ENCODE measurements around the gene FGFR1OP2. TPM values are rescaled to one million over a fixed set of nuclear protein-coding genes. Genes with fewer than 3 reads are reported as not detected.

Gene FGFR1OP2
- total and polyA plus RNA-seq, 12 donors, result 43.5 to 154 (median 71.2) TPM

DNA sequence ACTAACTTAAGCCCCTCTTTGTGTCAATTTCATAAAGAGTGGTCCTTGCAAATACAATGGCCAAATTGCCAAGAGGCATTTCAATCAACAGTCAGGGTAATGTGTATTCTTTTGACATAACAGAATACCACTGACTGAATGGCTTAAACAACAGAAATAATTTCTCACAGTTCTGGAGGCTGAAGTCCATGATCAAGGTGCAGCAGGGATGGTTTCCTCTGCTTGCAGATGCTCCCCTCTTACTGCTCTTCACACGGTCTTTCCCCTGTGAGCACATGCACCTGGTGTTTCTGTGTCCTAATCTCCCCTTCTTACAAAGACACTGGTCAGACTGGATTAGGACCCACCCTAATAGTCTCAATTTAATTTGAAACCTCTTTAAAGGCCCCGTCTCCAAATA lies 31.9 kb downstream of the FGFR1OP2 start:
- Histone ChIP-seq H3K27ac (no peak overlapping the region), H3K4me1 (replicated peaks in 1 of 2) (no peaks in the 10 kb centered on the region), H3K9me3 (replicated peaks in 1 of 3) (no peaks in the 10 kb centered on the region), H3K36me3 (replicated peaks in 1 of 2) (peaks cover 0 to 32% of the 10 kb centered on the region in 2 donors), H3K4me3 (no peak overlapping the region), H3K27me3 (no peaks in the 10 kb centered on the region)
- intact Hi-C loops (cut with DNase I), result no loop called here
- TF ChIP-seq POLR2A (IDR thresholded peaks at IDR 0.05), result no peak
- TF ChIP-seq CTCF (IDR thresholded peaks at IDR 0.05), result no peak
- DNase-seq, result no peak
- 98 to 100% (median 99%) methylated on average over 2 of the region's 2 CpGs for WGBS, 4 donors

- TF ChIP-seq CTCF (IDR thresholded peaks at IDR 0.05), result no peak
- no peak for TF ChIP-seq POLR2A (IDR thresholded peaks at IDR 0.05)
- Histone ChIP-seq H3K4me3 (no peak overlapping the region), H3K36me3 (replicated peaks in 1 of 2) (peaks cover 0 to 23% of the 10 kb centered on the region in 2 donors), H3K27ac (no peak overlapping the region), H3K27me3 (no peaks in the 10 kb centered on the region), H3K9me3 (replicated peaks in 1 of 3) (no peaks in the 10 kb centered on the region), H3K4me1 (replicated peaks in 1 of 2) (no peaks in the 10 kb centered on the region)
- intact Hi-C loops (cut with DNase I), result no loop called here
- 83 to 91% (median 87%) methylated on average over 2 of the region's 2 CpGs for WGBS, 4 donors
- DNase-seq, result no peak
These were observed 33.7 kb downstream of the FGFR1OP2 start for GRCh38 chr12:26971963-26972362.

- DNase-seq, result no peak
- intact Hi-C loops (cut with DNase I), result no loop called here
These were observed 38.4 kb downstream of the FGFR1OP2 start for GRCh38 chr12:26976687-26977086.

GRCh38 chr12:26978801-26979200 lies 40.5 kb downstream of the FGFR1OP2 start:
- intact Hi-C loops (cut with DNase I), result no loop called here
- no peak for TF ChIP-seq POLR2A (IDR thresholded peaks at IDR 0.05)
- no peak for TF ChIP-seq CTCF (IDR thresholded peaks at IDR 0.05)
- H3K9me3 ChIP-seq (replicated peaks in 1 of 3), result no peaks in the 10 kb centered on the region
- H3K4me1 ChIP-seq (replicated peaks in 1 of 2), result no peaks in the 10 kb centered on the region
- DNase-seq, result no peak
- no peaks in the 10 kb centered on the region for H3K27me3 ChIP-seq
- H3K27ac ChIP-seq, result no peak overlapping the region
- peaks cover 0 to 15% of the 10 kb centered on the region in 2 donors for H3K36me3 ChIP-seq (replicated peaks in 1 of 2)
- WGBS, 4 donors, result 88 to 96% (median 94%) methylated on average over 1 of the region's 1 CpG
- no peak overlapping the region for H3K4me3 ChIP-seq

More at GRCh38 chr12:26976687-26977086, 38.4 kb downstream of the FGFR1OP2 start:
- H3K36me3 ChIP-seq (replicated peaks in 1 of 2), result peaks cover 0 to 21% of the 10 kb centered on the region in 2 donors
- WGBS, 4 donors, result 79 to 88% (median 84%) methylated on average over 2 of the region's 2 CpGs
- no peak overlapping the region for H3K4me3 ChIP-seq
- H3K27me3 ChIP-seq, result no peaks in the 10 kb centered on the region
- no peaks in the 10 kb centered on the region for H3K4me1 ChIP-seq (replicated peaks in 1 of 2)
- H3K27ac ChIP-seq, result no peak overlapping the region
- TF ChIP-seq POLR2A (IDR thresholded peaks at IDR 0.05) (no peak), CTCF (IDR thresholded peaks at IDR 0.05) (no peak)
- no peaks in the 10 kb centered on the region for H3K9me3 ChIP-seq (replicated peaks in 1 of 3)

Data from adrenal gland (tissue), 12 donors.